Lung (tissue), 12 donors: Measurements from ENCODE around the gene PHOX2A. TPM values are rescaled to one million over a fixed set of nuclear protein-coding genes. Genes with fewer than 3 reads are reported as not detected.
A peak's percentile ranks its signal among the peaks of the same experiment; 100 is the strongest.
"Not testable (repeated sequence)": the region's sequence is repeated elsewhere in the genome, so short reads cannot be mapped to it uniquely, and the experiment has no call there.

ENCODE experiments used
- ATAC-seq: fragments of 200-7000 bp; cut with Tn5 transposase; one replicate; pipeline ENCODE4 v1.9.1; 2020; ENCODE audit warnings: moderate number of reproducible peaks; ENCODE audit not compliant: insufficient read depth, low FRiP score
- DNase-seq, 3 donors: peaks; one replicate each; pipeline ENCODE4 v3.0.0-alpha.2; 2013 to 2017
- H3K27ac ChIP-seq, 2 donors: one replicate each; pipeline ENCODE4 v1.5.1; 2013; ENCODE audit warnings: mild to moderate bottlenecking in 2 of 2, moderate library complexity in 2 of 2, control low read depth in 1 of 2, inconsistent platforms in 1 of 2, low read depth in 1 of 2, low read length in 1 of 2
- H3K27me3 ChIP-seq, 3 donors: one replicate each; pipeline ENCODE4 v1.5.1; 2013; ENCODE audit warnings: low read length in 2 of 3; ENCODE audit not compliant: control insufficient read depth in 3 of 3, insufficient read depth in 3 of 3
- H3K36me3 ChIP-seq, 4 donors: one replicate each; pipeline ENCODE4 v1.5.1; 2013; ENCODE audit warnings: low read length in 4 of 4, mild to moderate bottlenecking in 1 of 4, moderate library complexity in 1 of 4; ENCODE audit not compliant: control insufficient read depth in 4 of 4, insufficient read depth in 4 of 4
- H3K4me1 ChIP-seq, 5 donors: one replicate each; pipeline ENCODE4 v1.5.1; 2013; ENCODE audit warnings: low read length in 5 of 5, mild to moderate bottlenecking in 2 of 5, moderate library complexity in 1 of 5; ENCODE audit not compliant: control insufficient read depth in 5 of 5, insufficient read depth in 5 of 5
- H3K4me3 ChIP-seq: one replicate; pipeline ENCODE4 v1.5.1; 2013; ENCODE audit warnings: mild to moderate bottlenecking, control low read depth, moderate library complexity
- H3K9ac ChIP-seq, 2 donors: one replicate each; pipeline ENCODE4 v1.5.1; 2013; ENCODE audit warnings: low read length in 2 of 2, control low read depth in 1 of 2; ENCODE audit not compliant: insufficient read depth in 1 of 2
- H3K9me3 ChIP-seq, 4 donors: one replicate each; pipeline ENCODE4 v1.5.1; 2013; ENCODE audit warnings: low read length in 3 of 4, mild to moderate bottlenecking in 1 of 4, moderate library complexity in 1 of 4; ENCODE audit not compliant: control insufficient read depth in 4 of 4, insufficient read depth in 3 of 4
- CTCF ChIP-seq: IDR thresholded peaks from 2 replicates; pipeline ENCODE4 v1.5.1; 2012; ENCODE audit warnings: mild to moderate bottlenecking; ENCODE audit errors: control extremely low read depth, extremely low read depth
- WGBS, 2 donors: extraction: QIAGEN DNeasy Blood & Tissue Kit; methylation state at CpG; one replicate each; pipeline ENCODE4 v1.1.7; 2013; 5-methylcytosine and 5-hydroxymethylcytosine counted together
- polyA plus RNA-seq, 2 donors: library from polyadenylated mRNA; stranded (reverse); fragments of 200-250 nt; gene quantifications; one replicate each; pipeline ENCODE4 v1.2.1, GENCODE V29; 2013
- total RNA-seq, 2 donors: library from RNA; depleted of rRNA in 1 of 2; stranded (reverse); fragments of >200 nt in 1 of 2; gene quantifications; one replicate each; pipeline ENCODE4 v1.2.1, GENCODE V29; 2014 to 2021
- donor health status: control.
- donor health status: control.
- donor health status: Bipolar disorder and iron deficiency.
- donor health status: healthy.
- donor health status: DM: yes; HTN: yes; CAD: no.

PHOX2A gene
- total and polyA plus RNA-seq, 4 donors = not detected

- Histone ChIP-seq H3K36me3 (no peaks in the 10 kb centered on the region), H3K27me3 (no peaks in the 10 kb centered on the region), H3K4me3 (no peak within 1 kb of the TSS), H3K9ac (no peak within 1 kb of the TSS), H3K4me1 (peaks cover 0 to 4% (median 0%) of the 10 kb centered on the region in 5 donors), H3K9me3 (no peaks in the 10 kb centered on the region), H3K27ac (no peak within 1 kb of the TSS)
- DNase-seq (no peak), ATAC-seq (no peak)
- TF ChIP-seq CTCF = no peak
- WGBS, 2 donors = 78 to 88% methylated on average over 6 of the region's 6 CpGs
Observed at GRCh38 chr11:72216638-72217037, 27.3 kb downstream of the PHOX2A start, which contains the start of gene FOLR2. TSS of gene FOLR2 (plus strand) at chr11:72216794. CDS start at chr11:72218585, 1,791 bp downstream.

DNA sequence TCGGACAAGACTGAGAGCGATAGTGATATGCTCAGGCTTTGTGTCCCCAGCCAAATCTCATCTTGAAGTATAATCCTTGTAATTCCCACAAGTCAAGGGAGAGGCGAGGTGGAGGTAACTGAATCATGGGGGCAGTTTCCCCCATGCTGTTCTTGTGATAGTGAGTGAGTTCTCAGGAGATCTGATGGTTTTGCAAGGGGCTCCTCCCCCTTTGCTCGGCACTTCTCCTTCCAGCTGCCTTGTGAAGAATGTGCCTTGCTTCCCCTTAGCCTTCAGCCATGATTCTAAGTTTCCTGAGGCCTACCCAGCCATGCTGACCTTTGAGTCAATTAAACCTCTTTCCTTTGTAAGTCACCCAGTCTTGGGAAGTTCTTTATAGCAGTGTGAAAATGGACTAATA is 34.9 kb downstream of the PHOX2A start:
- H3K9ac ChIP-seq = no peak overlapping the region
- DNase-seq = no peak
- 66 to 76% methylated on average over 4 of the region's 4 CpGs for WGBS, 2 donors
- no peaks in the 10 kb centered on the region for H3K27me3 ChIP-seq
- no peak overlapping the region for H3K4me3 ChIP-seq
- ATAC-seq = no peak
- TF ChIP-seq CTCF = no peak
- H3K27ac ChIP-seq = no peak overlapping the region
- peaks cover 0 to 8% (median 3%) of the 10 kb centered on the region in 4 donors for H3K9me3 ChIP-seq
- no peaks in the 10 kb centered on the region for H3K36me3 ChIP-seq
- H3K4me1 ChIP-seq = no peaks in the 10 kb centered on the region

DNA sequence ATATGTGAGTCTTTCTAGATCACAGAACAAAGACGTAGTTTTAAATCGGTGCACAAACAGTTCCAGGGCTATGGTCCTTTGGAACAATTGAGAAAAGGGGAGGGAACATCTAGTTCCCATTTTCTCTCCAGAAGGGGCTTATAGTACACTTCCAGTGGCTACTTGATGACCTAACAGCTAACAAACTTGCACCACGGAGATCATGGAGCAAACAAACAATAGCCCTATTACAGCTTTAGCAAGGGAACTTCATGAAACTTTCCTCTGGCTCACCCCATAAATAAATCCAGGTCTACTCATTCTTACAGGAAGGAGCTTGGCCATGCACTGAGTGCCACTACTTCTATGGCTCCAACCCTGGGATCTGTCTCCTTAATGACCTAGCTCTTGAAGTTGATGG is 35.7 kb downstream of the PHOX2A start:
- H3K27me3 ChIP-seq = no peaks in the 10 kb centered on the region
- TF ChIP-seq CTCF = no peak
- 54 to 73% methylated on average over 3 of the region's 3 CpGs for WGBS, 2 donors
- no peak overlapping the region for H3K4me3 ChIP-seq
- H3K9ac ChIP-seq = no peak overlapping the region
- peak overlapping the region in 1 of 2 donors; percentile 35 for H3K27ac ChIP-seq
- no peak for ATAC-seq
- no peaks in the 10 kb centered on the region for H3K4me1 ChIP-seq
- peaks cover 0 to 8% (median 3%) of the 10 kb centered on the region in 4 donors for H3K9me3 ChIP-seq
- no peaks in the 10 kb centered on the region for H3K36me3 ChIP-seq
- no peak for DNase-seq

DNA sequence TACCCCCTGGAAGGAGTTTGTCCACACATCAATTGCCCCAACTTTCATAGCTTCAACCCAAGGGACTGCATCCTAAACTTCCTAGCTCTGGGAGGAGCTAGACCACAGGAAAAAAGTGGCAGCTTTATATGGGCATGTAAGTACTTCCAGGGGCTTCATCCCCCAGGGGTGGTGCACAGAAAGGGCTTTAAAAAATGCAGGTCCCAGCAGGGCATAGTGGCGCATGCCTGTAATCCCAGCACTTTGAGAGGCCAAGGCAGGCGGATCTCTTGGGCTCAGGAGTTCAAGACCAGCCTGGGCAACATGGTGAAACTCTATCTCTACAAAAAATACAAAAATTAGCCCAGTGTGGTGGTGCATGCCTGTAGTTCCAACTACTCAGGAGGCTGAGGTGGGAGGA is 37.2 kb downstream of the PHOX2A start:
- not testable (repeated sequence) for H3K9ac ChIP-seq, H3K27ac ChIP-seq, H3K9me3 ChIP-seq, ATAC-seq, H3K27me3 ChIP-seq, DNase-seq, H3K4me1 ChIP-seq, H3K4me3 ChIP-seq, H3K36me3 ChIP-seq
- WGBS, 2 donors = 93 to 96% methylated on average over 2 of the region's 2 CpGs
